Tibial nerve (tissue), 4 donors: ENCODE data around the gene SPRED3.

ENCODE experiments used
- EP300 ChIP-seq, 2 donors: sonication (generic); formaldehyde crosslinking; IDR thresholded peaks; one replicate each; pipeline ENCODE4 v1.6.1; 2017; ENCODE audit warnings: antibody characterized with exemption in 2 of 2, mild to moderate bottlenecking in 1 of 2
- POLR2A ChIP-seq, 2 donors: fragments of 450-650 bp; IDR thresholded peaks; one replicate each; pipeline ENCODE4 v1.6.1; 2017; ENCODE audit warnings: antibody characterized with exemption in 2 of 2, mild to moderate bottlenecking in 2 of 2, moderate library complexity in 2 of 2
- TF ChIP-seq, protein P1 (sequence below), 5 experiments: fragments of 200-600 bp in 3 of 5; fragments of 450-650 bp in 2 of 5; sonication (generic) in 3 of 5; IDR thresholded peaks; one replicate each; pipeline ENCODE4 v1.5.1; 2016 to 2019; ENCODE audit warnings: antibody characterized with exemption in 5 of 5, mild to moderate bottlenecking in 3 of 5, moderate library complexity in 2 of 5

DNA sequence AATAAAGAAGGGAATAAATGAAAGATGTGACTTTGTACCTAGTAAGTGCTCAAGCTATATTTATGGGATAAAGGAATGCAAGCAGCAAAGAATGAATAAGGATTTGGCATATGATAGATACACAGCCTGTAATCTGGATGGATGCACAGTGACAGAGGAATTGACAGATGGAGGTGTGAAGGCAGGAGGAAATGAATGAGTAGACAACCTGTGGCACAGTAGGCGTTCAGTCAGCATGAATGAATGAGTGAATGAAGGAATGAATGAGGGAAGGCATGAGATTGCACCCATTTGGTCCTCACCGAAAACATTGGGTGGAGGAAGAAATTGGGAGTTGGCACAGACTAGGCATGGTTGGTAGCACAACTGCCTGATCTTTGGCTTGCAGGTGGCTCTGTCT, 18.9 kb upstream of the SPRED3 start:
- TF ChIP-seq, protein P1, sequence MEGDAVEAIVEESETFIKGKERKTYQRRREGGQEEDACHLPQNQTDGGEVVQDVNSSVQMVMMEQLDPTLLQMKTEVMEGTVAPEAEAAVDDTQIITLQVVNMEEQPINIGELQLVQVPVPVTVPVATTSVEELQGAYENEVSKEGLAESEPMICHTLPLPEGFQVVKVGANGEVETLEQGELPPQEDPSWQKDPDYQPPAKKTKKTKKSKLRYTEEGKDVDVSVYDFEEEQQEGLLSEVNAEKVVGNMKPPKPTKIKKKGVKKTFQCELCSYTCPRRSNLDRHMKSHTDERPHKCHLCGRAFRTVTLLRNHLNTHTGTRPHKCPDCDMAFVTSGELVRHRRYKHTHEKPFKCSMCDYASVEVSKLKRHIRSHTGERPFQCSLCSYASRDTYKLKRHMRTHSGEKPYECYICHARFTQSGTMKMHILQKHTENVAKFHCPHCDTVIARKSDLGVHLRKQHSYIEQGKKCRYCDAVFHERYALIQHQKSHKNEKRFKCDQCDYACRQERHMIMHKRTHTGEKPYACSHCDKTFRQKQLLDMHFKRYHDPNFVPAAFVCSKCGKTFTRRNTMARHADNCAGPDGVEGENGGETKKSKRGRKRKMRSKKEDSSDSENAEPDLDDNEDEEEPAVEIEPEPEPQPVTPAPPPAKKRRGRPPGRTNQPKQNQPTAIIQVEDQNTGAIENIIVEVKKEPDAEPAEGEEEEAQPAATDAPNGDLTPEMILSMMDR (IDR thresholded peaks at IDR 0.05), result no peak
- TF ChIP-seq EP300 (IDR thresholded peaks at IDR 0.05), result no peak
- no peak for TF ChIP-seq POLR2A (IDR thresholded peaks at IDR 0.05)
